Measurements from ENCODE around the gene STK16. TPM values are rescaled to one million over a fixed set of nuclear protein-coding genes. Genes with fewer than 3 reads are reported as not detected.

Gene STK16
- total and polyA plus RNA-seq, 2 of the 13 experiments (the other 11 are each of a cell fraction or from before 2014, with no cell fraction given) = 28.0 to 50.9 TPM

DNA sequence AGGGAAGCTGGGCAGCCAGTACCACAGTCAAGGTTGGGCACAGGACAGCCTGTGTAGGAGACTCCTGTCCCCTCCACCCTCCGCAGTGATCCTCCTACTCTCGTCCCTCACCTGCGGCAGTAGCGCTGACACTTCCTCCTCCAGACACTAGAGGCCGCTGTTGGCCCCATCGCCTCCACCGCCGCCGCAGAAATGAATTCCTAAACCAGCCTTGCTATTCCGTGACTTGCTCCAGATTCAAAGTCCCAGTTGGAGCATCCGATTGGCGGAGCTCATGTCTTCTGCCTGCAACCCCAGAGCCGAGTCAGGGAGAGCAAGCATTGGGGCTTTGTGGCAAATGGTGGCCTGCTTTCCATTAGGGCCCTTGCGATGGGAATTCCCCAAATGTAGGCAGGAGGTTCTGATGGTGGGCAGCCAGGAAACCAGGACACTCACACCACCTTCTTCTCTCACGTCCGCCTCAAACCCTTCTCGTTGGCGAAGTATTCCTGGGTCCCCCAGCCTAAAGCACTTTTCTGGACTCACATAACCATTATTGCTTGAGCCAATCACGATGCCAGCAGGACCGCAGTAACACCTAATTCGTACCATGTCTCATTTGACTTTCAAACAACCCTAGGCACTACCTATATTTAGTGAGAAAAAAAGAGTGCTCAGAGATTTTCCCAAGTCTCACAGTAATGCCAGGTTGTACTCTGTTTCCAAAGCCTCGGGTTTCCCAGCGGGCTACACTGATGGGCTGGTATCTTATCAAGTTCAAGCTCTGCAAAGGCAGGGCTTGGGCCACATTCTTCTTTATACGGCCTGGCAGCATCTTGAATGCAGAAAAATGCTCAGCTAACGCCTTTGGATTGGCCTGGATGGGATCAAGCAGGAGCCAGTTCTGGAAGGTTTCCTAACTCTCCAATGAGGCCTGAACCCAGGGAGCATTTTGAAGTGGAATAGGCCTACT, 32.7 kb downstream of the STK16 start (continued):
- TF ChIP-seq, protein P1, sequence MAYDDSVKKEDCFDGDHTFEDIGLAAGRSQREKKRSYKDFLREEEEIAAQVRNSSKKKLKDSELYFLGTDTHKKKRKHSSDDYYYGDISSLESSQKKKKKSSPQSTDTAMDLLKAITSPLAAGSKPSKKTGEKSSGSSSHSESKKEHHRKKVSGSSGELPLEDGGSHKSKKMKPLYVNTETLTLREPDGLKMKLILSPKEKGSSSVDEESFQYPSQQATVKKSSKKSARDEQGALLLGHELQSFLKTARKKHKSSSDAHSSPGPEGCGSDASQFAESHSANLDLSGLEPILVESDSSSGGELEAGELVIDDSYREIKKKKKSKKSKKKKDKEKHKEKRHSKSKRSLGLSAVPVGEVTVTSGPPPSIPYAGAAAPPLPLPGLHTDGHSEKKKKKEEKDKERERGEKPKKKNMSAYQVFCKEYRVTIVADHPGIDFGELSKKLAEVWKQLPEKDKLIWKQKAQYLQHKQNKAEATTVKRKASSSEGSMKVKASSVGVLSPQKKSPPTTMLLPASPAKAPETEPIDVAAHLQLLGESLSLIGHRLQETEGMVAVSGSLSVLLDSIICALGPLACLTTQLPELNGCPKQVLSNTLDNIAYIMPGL (CRISPR knock-in tag; IDR thresholded peaks at IDR 0.05; ENCODE audit: borderline replicate concordance in 1 of 2, low read depth in 1 of 2) = peak; percentile 90 to 93
- TF ChIP-seq SP1 (IDR thresholded peaks at IDR 0.05) (no peak), SP1 (CRISPR knock-in tag; IDR thresholded peaks at IDR 0.05) (0 out of 2 replicates have a peak, but pooled peaks have one; percentile 15), CHD2 (IDR thresholded peaks at IDR 0.05; ENCODE audit: low read depth, low read length) (no peak), ZNF468 (CRISPR knock-in tag; IDR thresholded peaks at IDR 0.05) (no peak), TOE1 (CRISPR knock-in tag; IDR thresholded peaks at IDR 0.05) (no peak), KMT2B (CRISPR knock-in tag; IDR thresholded peaks at IDR 0.05) (peak; percentile 35; the same call in 1 of the 2 replicates), ADNP (CRISPR knock-in tag; IDR thresholded peaks at IDR 0.05) (no peak)
- TF ChIP-seq, protein P2, sequence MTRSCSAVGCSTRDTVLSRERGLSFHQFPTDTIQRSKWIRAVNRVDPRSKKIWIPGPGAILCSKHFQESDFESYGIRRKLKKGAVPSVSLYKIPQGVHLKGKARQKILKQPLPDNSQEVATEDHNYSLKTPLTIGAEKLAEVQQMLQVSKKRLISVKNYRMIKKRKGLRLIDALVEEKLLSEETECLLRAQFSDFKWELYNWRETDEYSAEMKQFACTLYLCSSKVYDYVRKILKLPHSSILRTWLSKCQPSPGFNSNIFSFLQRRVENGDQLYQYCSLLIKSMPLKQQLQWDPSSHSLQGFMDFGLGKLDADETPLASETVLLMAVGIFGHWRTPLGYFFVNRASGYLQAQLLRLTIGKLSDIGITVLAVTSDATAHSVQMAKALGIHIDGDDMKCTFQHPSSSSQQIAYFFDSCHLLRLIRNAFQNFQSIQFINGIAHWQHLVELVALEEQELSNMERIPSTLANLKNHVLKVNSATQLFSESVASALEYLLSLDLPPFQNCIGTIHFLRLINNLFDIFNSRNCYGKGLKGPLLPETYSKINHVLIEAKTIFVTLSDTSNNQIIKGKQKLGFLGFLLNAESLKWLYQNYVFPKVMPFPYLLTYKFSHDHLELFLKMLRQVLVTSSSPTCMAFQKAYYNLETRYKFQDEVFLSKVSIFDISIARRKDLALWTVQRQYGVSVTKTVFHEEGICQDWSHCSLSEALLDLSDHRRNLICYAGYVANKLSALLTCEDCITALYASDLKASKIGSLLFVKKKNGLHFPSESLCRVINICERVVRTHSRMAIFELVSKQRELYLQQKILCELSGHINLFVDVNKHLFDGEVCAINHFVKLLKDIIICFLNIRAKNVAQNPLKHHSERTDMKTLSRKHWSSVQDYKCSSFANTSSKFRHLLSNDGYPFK (CRISPR knock-in tag; IDR thresholded peaks at IDR 0.05; ENCODE audit: borderline replicate concordance) = no peak
- TF ChIP-seq, protein P3, sequence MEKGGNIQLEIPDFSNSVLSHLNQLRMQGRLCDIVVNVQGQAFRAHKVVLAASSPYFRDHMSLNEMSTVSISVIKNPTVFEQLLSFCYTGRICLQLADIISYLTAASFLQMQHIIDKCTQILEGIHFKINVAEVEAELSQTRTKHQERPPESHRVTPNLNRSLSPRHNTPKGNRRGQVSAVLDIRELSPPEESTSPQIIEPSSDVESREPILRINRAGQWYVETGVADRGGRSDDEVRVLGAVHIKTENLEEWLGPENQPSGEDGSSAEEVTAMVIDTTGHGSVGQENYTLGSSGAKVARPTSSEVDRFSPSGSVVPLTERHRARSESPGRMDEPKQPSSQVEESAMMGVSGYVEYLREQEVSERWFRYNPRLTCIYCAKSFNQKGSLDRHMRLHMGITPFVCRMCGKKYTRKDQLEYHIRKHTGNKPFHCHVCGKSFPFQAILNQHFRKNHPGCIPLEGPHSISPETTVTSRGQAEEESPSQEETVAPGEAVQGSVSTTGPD (CRISPR knock-in tag; IDR thresholded peaks at IDR 0.05) = no peak
- TF ChIP-seq, protein P4, sequence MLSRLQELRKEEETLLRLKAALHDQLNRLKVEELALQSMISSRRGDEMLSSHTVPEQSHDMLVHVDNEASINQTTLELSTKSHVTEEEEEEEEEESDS (CRISPR knock-in tag; IDR thresholded peaks at IDR 0.05; ENCODE audit: borderline replicate concordance) = no peak
- TF ChIP-seq, protein P5, sequence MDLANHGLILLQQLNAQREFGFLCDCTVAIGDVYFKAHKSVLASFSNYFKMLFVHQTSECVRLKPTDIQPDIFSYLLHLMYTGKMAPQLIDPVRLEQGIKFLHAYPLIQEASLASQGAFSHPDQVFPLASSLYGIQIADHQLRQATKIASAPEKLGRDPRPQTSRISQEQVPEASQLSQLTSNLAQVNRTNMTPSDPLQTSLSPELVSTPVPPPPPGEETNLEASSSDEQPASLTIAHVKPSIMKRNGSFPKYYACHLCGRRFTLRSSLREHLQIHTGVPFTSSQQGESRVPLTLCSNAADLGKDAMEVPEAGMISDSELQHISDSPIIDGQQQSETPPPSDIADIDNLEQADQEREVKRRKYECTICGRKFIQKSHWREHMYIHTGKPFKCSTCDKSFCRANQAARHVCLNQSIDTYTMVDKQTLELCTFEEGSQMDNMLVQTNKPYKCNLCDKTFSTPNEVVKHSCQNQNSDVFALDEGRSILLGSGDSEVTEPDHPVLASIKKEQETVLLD (CRISPR knock-in tag; IDR thresholded peaks at IDR 0.05; ENCODE audit: low read depth) = no peak
- TF ChIP-seq, protein P6, sequence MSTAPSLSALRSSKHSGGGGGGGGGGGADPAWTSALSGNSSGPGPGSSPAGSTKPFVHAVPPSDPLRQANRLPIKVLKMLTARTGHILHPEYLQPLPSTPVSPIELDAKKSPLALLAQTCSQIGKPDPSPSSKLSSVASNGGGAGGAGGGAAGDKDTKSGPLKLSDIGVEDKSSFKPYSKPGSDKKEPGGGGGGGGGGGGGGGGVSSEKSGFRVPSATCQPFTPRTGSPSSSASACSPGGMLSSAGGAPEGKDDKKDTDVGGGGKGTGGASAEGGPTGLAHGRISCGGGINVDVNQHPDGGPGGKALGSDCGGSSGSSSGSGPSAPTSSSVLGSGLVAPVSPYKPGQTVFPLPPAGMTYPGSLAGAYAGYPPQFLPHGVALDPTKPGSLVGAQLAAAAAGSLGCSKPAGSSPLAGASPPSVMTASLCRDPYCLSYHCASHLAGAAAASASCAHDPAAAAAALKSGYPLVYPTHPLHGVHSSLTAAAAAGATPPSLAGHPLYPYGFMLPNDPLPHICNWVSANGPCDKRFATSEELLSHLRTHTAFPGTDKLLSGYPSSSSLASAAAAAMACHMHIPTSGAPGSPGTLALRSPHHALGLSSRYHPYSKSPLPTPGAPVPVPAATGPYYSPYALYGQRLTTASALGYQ (CRISPR knock-in tag; IDR thresholded peaks at IDR 0.05) = no peak
- TF ChIP-seq, protein P7, sequence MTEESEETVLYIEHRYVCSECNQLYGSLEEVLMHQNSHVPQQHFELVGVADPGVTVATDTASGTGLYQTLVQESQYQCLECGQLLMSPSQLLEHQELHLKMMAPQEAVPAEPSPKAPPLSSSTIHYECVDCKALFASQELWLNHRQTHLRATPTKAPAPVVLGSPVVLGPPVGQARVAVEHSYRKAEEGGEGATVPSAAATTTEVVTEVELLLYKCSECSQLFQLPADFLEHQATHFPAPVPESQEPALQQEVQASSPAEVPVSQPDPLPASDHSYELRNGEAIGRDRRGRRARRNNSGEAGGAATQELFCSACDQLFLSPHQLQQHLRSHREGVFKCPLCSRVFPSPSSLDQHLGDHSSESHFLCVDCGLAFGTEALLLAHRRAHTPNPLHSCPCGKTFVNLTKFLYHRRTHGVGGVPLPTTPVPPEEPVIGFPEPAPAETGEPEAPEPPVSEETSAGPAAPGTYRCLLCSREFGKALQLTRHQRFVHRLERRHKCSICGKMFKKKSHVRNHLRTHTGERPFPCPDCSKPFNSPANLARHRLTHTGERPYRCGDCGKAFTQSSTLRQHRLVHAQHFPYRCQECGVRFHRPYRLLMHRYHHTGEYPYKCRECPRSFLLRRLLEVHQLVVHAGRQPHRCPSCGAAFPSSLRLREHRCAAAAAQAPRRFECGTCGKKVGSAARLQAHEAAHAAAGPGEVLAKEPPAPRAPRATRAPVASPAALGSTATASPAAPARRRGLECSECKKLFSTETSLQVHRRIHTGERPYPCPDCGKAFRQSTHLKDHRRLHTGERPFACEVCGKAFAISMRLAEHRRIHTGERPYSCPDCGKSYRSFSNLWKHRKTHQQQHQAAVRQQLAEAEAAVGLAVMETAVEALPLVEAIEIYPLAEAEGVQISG (CRISPR knock-in tag; IDR thresholded peaks at IDR 0.05) = peak; percentile 97
